IMR-90 (cell line): Measurements from ENCODE around the gene C1QC. TPM values are rescaled to one million over a fixed set of nuclear protein-coding genes. Genes with fewer than 3 reads are reported as not detected.

Experiments
- ATAC-seq: fragments of 200-7000 bp; cut with Tn5 transposase; 2 replicates; pipeline ENCODE4 v1.9.1; 2020; ENCODE audit warnings: low read depth, mild to moderate bottlenecking, moderate library complexity
- BruUV-seq: library from RNA; stranded (reverse); fragments of 400-500 nt; replicated peaks from 2 replicates; lab custom pipeline; 2021; lab: Mats Ljungman, UMichigan
- CTCF ChIA-PET: fragments of 300-600 bp; formaldehyde crosslinking; extraction: SDS; loops from one replicate; lab custom pipeline; 2021; ENCODE audit warnings: antibody characterized with exemption; lab: Yijun Ruan, JAX
- POLR2A ChIA-PET: fragments of 300-600 bp; sonication (Branson Sonifier 250); formaldehyde crosslinking; loops from one replicate; lab custom pipeline; 2022; ENCODE audit warnings: antibody characterized with exemption; ENCODE audit not compliant: unreplicated experiment; lab: Charles Lee
- DNase-seq: peaks from one replicate; pipeline ENCODE4 v3.0.0; 2013
- H2AFZ ChIP-seq: replicated peaks from 2 replicates; pipeline ENCODE3; 2013; ENCODE audit warnings: low read length, mild to moderate bottlenecking; ENCODE audit not compliant: poor library complexity
- H2AK5ac ChIP-seq: 2 replicates; pipeline ENCODE4 v1.6.1; 2013; ENCODE audit warnings: low read depth, low read length, inconsistent platforms
- H2AK9ac ChIP-seq: replicated peaks from 2 replicates; pipeline ENCODE3; 2013; ENCODE audit warnings: mild to moderate bottlenecking, low read depth, low read length, moderate library complexity; ENCODE audit not compliant: poor library complexity
- H2BK120ac ChIP-seq: 2 replicates; pipeline ENCODE4 v1.6.1; 2013; ENCODE audit warnings: low read depth, low read length, inconsistent platforms
- H2BK15ac ChIP-seq: 3 replicates; pipeline ENCODE4 v1.6.1; 2013; ENCODE audit warnings: low read depth, low read length, inconsistent platforms
- H2BK20ac ChIP-seq: 2 replicates; pipeline ENCODE4 v1.6.1; 2013; ENCODE audit warnings: low read depth, mild to moderate bottlenecking, inconsistent platforms, low read length, moderate library complexity
- H2BK5ac ChIP-seq: 2 replicates; pipeline ENCODE4 v1.6.1; 2013; ENCODE audit warnings: mild to moderate bottlenecking, low read depth, low read length, inconsistent platforms; ENCODE audit not compliant: poor library complexity, severe bottlenecking
- H3K14ac ChIP-seq: replicated peaks from 2 replicates; pipeline ENCODE4 v1.6.1; 2013; ENCODE audit warnings: low read depth, low read length, inconsistent platforms
- H3K18ac ChIP-seq: 2 replicates; pipeline ENCODE4 v1.6.1; 2013; ENCODE audit warnings: low read depth, low read length, control low read depth
- H3K23ac ChIP-seq: 2 replicates; pipeline ENCODE4 v1.6.1; 2013; ENCODE audit warnings: low read depth, low read length, inconsistent platforms
- H3K27ac ChIP-seq: 2 replicates; pipeline ENCODE4 v1.5.1; 2013; ENCODE audit warnings: mild to moderate bottlenecking, control low read depth, low read length; ENCODE audit not compliant: insufficient read depth
- H3K27me3 ChIP-seq: 2 replicates; pipeline ENCODE4 v1.6.1; 2013; ENCODE audit warnings: low read length; ENCODE audit not compliant: control insufficient read depth, insufficient read depth
- H3K36me3 ChIP-seq: 2 replicates; pipeline ENCODE4 v1.6.1; 2013; ENCODE audit warnings: low read length, mixed read lengths; ENCODE audit not compliant: control insufficient read depth, insufficient read depth
- H3K4ac ChIP-seq: 2 replicates; pipeline ENCODE4 v1.6.1; 2013; ENCODE audit warnings: low read depth, low read length, inconsistent platforms
- H3K4me1 ChIP-seq: 2 replicates; pipeline ENCODE4 v1.6.1; 2013; ENCODE audit warnings: low read length, mixed read lengths; ENCODE audit not compliant: control insufficient read depth, insufficient read depth
- H3K4me2 ChIP-seq: 2 replicates; pipeline ENCODE4 v1.6.1; 2013; ENCODE audit warnings: low read depth, mild to moderate bottlenecking, control low read depth, low read length, moderate library complexity
- H3K4me3 ChIP-seq: 2 replicates; pipeline ENCODE4 v1.5.1; 2013; ENCODE audit warnings: low read depth, mild to moderate bottlenecking, control low read depth, low read length, moderate library complexity; ENCODE audit not compliant: insufficient read depth
- H3K56ac ChIP-seq: 2 replicates; pipeline ENCODE4 v1.6.1; 2013; ENCODE audit warnings: low read length, inconsistent platforms; ENCODE audit not compliant: insufficient read depth; ENCODE audit errors: extremely low read depth
- H3K79me1 ChIP-seq, 2 experiments: 2 replicates each; pipeline ENCODE4 v1.6.1; 2013; ENCODE audit warnings: low read length in 2 of 2, inconsistent platforms in 1 of 2, low read depth in 1 of 2
- H3K9ac ChIP-seq: 2 replicates; pipeline ENCODE4 v1.6.1; 2013; ENCODE audit warnings: low read depth, low read length, control low read depth
- H3K9me1 ChIP-seq: 2 replicates; pipeline ENCODE4 v1.6.1; 2013; ENCODE audit warnings: low read length, inconsistent platforms; ENCODE audit not compliant: insufficient read depth
- H3K9me3 ChIP-seq: 2 replicates; pipeline ENCODE4 v1.6.1; 2013; ENCODE audit warnings: low read length; ENCODE audit not compliant: control insufficient read depth, insufficient read depth
- H4K20me1 ChIP-seq: 2 replicates; pipeline ENCODE4 v1.6.1; 2013; ENCODE audit warnings: low read length, inconsistent platforms; ENCODE audit not compliant: insufficient read depth
- H4K5ac ChIP-seq: 2 replicates; pipeline ENCODE4 v1.6.1; 2013; ENCODE audit warnings: mild to moderate bottlenecking, low read depth, low read length, control low read depth
- H4K8ac ChIP-seq, 2 experiments: 2 replicates each; pipeline ENCODE4 v1.6.1; 2013; ENCODE audit warnings: low read depth in 2 of 2, low read length in 2 of 2, control low read depth in 1 of 2, inconsistent platforms in 1 of 2
- H4K91ac ChIP-seq: 2 replicates; pipeline ENCODE4 v1.6.1; 2013; ENCODE audit warnings: low read depth, low read length, inconsistent platforms; ENCODE audit not compliant: insufficient read depth
- MAZ ChIP-seq: IDR thresholded peaks from 2 replicates; pipeline ENCODE4 v1.6.1; 2012; ENCODE audit warnings: low read depth, mild to moderate bottlenecking, low read length, improper control_type of control experiment, moderate library complexity, borderline replicate concordance
- WGBS, 2 experiments: methylation state at CpG; one replicate each; pipeline versions ENCODE4 v1.1.5 to v1.1.7; 2013; ENCODE audit warnings: missing lambda C conversion rate in 2 of 2; ENCODE audit not compliant: insufficient read length in 1 of 2; ENCODE audit errors: extremely low coverage in 2 of 2; 5-methylcytosine and 5-hydroxymethylcytosine counted together
- dilution Hi-C: fragments of 300-500 bp; cut with HindIII; formaldehyde crosslinking; loops from one replicate; pipeline ENCODE4 v1.14.3; 2018; ENCODE audit warnings: low sequenced_read_pairs; ENCODE audit not compliant: unreplicated experiment
- in situ Hi-C: fragments of 300-500 bp; cut with MboI; formaldehyde crosslinking; loops from 3 replicates; pipeline ENCODE4 v1.14.3; 2019; ENCODE audit warnings: low sequenced_read_pairs, inconsistent platforms, mixed read lengths
- intact Hi-C: fragments of 100-400 bp; cut with micrococcal nuclease; formaldehyde crosslinking; loops from 2 replicates; pipeline ENCODE4 v1.10.0; 2022
- microRNA-seq, 2 experiments: library from miRNA; stranded (forward) in 1 of 2; unstranded in 1 of 2; fragments of 10-50 nt in 1 of 2; fragments of <30 nt in 1 of 2; gene quantifications in 1 of 2; microRNA quantifications in 1 of 2; one replicate each; pipeline versions ENCODE3 to v1.1.0; 2013 to 2020; ENCODE audit not compliant: insufficient read depth in 1 of 2, insufficient read length in 1 of 2, unreplicated experiment in 1 of 2
- polyA plus RNA-seq, 3 experiments: library from polyadenylated mRNA; depleted of rRNA; stranded (reverse); fragments of >200 nt; gene quantifications; 2 replicates each; pipeline ENCODE4 v1.2.3, GENCODE V29; 2012; ENCODE audit warnings: low replicate concordance in 1 of 3
- small RNA-seq, 5 experiments: library from RNA; depleted of rRNA; stranded (forward); fragments of <200 nt; gene quantifications; one replicate each; pipeline ENCODE3, GENCODE V24; 2012
- total RNA-seq: library from RNA; depleted of rRNA; stranded (reverse); fragments of >200 nt; gene quantifications from 2 replicates; pipeline ENCODE4 v1.2.3, GENCODE V29; 2012; rRNA removed

C1QC gene
- total and polyA plus RNA-seq, 2 of the 4 experiments (the other 2 are of a cell fraction), result not detected

DNA sequence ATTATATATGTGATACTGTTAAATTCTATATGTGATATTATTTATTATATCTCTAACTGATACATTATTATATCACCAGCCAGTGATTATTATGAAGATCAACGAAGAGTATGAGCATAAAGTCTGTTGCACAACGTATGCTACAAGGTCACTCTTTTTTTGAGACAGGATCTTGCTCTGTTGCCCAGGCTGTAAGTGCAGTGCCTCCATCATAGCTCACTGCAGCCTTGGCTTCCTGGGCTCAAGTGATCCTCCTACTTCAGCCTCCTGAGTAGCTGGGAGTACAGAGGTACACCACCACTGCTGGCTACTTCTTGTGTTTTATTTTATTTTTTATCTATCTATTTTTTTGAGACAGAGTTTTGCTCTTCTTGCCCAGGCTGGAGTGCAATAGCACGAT, 53.2 kb downstream of the C1QC start:
- no peak overlapping the region for H2AFZ ChIP-seq
- H3K27ac ChIP-seq, result no peak overlapping the region
- H3K4me3 ChIP-seq, result no peak overlapping the region
- H3K9ac ChIP-seq, result no peak overlapping the region
- no peaks in the 10 kb centered on the region for H3K79me1 ChIP-seq
- no peaks in the 10 kb centered on the region for H3K36me3 ChIP-seq
- ChIA-PET CTCF (interaction anchor here (1.7 kb wide), 1 partner anchor 17 kb away, joined by 4 read pairs; no protein-coding TSS in a partner anchor), POLR2A (no interaction called here)
- H3K23ac ChIP-seq, result no peak overlapping the region
- in situ Hi-C loops (no loop called here), intact Hi-C loops (no loop called here), dilution Hi-C loops (no loop called here)
- no peak overlapping the region for H4K8ac ChIP-seq
- H3K14ac ChIP-seq, result no peak overlapping the region
- 83% methylated on average over 1 of the region's 3 CpGs; no CpG with 5 or more reads in 1 of the 2 experiments for whole genome bisulfite sequencing, 2 experiments
- DNase-seq (no peak), ATAC-seq (no peak)
- no peak overlapping the region for H4K91ac ChIP-seq
- H3K4ac ChIP-seq, result no peak overlapping the region
- H3K4me2 ChIP-seq, result no peak overlapping the region
- no peaks in the 10 kb centered on the region for H3K27me3 ChIP-seq
- H2AK5ac ChIP-seq, result no peak overlapping the region
- H2BK5ac ChIP-seq, result no peak overlapping the region
- H3K18ac ChIP-seq, result no peak overlapping the region
- H3K9me3 ChIP-seq, result no peaks in the 10 kb centered on the region
- no peak overlapping the region for H2BK20ac ChIP-seq
- no peak overlapping the region for H4K5ac ChIP-seq
- no peak overlapping the region for H2AK9ac ChIP-seq
- no TSS peak for BruUV-seq
- H3K9me1 ChIP-seq, result no peaks in the 10 kb centered on the region
- H2BK120ac ChIP-seq, result no peak overlapping the region
- no peaks in the 10 kb centered on the region for H3K4me1 ChIP-seq
- no peak overlapping the region for H2BK15ac ChIP-seq
- H4K20me1 ChIP-seq, result no peaks in the 10 kb centered on the region
- H3K56ac ChIP-seq, result no peak overlapping the region
- no peak for TF ChIP-seq MAZ

Small RNAs within 50 kb of the gene (microRNA-seq; reads per million reads assigned to microRNA genes)
- 0 reads per million in 2 experiments for gene MIR6127

Small RNAs within 50 kb of the gene (small RNA-seq; reads per million reads assigned to genes)
- 0 reads per million in 5 experiments for gene MIR6127

Other genes starting within 250 kb of the C1QC start
- 8.9 and 9.7 TPM in 2 replicates for gene ZBTB40, start 191.8 kb upstream of the C1QC start, total RNA-seq
- 5.2 and 6.0 TPM in 2 replicates for gene ZBTB40, start 191.8 kb upstream of the C1QC start, polyA plus RNA-seq (2012; rRNA removed)
- not detected in 2 replicates for gene EPHA8, start 80.1 kb upstream of the C1QC start, total RNA-seq
- not detected in 2 replicates for gene EPHA8, start 80.1 kb upstream of the C1QC start, polyA plus RNA-seq (2012; rRNA removed)
- not detected in 2 replicates for gene C1QA, start 7.0 kb upstream of the C1QC start, total RNA-seq
- gene C1QA, start 7.0 kb upstream of the C1QC start, polyA plus RNA-seq (2012; rRNA removed), result not detected in 2 replicates
- gene C1QB, start 9.6 kb downstream of the C1QC start, total RNA-seq, result not detected in 2 replicates
- gene C1QB, start 9.6 kb downstream of the C1QC start, polyA plus RNA-seq (2012; rRNA removed), result not detected in 2 replicates
- gene EPHB2, start 67.2 kb downstream of the C1QC start, total RNA-seq, result 54.7 and 58.8 TPM in 2 replicates
- gene EPHB2, start 67.2 kb downstream of the C1QC start, polyA plus RNA-seq (2012; rRNA removed), result 52.3 and 53.6 TPM in 2 replicates